NCI-H1105 treated with DMSO at 0.1 percent for 48 hours (cell line): ENCODE data around the gene CFAP58.
A peak's percentile ranks its signal among the peaks of the same experiment; 100 is the strongest.

Experiments
- DNase-seq: peaks from one replicate; lab custom pipeline; 2025; lab: John Stamatoyannopoulos, UW

CFAP58 gene

GRCh38 chr10:104336821-104337467, 16.7 kb upstream of the CFAP58 start:
- no peak for DNase-seq

DNA sequence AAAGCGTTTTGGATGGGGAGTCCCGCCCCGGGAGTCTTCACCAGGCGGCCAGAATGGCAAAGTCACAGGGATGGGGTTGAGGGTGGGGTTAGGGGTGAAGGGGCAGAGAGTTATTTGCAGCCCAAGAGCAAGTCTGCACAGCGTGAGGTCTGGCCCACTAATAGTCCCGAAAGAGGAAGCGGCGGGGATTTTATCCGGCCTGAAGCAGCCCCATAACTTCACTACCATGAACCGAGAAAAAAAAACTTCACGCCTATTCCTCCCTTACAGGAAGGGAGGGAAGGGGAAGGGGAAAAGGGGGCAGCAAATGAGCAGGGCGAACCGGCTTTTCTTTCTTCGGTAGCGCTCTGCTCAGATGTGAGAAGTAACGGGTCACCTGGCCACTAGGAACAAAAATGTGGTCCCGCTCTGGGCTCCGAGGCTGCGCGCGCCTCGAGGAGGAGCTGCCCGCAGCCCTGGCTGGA, 16.1 kb upstream of the CFAP58 start:
- no peak for DNase-seq

DNA sequence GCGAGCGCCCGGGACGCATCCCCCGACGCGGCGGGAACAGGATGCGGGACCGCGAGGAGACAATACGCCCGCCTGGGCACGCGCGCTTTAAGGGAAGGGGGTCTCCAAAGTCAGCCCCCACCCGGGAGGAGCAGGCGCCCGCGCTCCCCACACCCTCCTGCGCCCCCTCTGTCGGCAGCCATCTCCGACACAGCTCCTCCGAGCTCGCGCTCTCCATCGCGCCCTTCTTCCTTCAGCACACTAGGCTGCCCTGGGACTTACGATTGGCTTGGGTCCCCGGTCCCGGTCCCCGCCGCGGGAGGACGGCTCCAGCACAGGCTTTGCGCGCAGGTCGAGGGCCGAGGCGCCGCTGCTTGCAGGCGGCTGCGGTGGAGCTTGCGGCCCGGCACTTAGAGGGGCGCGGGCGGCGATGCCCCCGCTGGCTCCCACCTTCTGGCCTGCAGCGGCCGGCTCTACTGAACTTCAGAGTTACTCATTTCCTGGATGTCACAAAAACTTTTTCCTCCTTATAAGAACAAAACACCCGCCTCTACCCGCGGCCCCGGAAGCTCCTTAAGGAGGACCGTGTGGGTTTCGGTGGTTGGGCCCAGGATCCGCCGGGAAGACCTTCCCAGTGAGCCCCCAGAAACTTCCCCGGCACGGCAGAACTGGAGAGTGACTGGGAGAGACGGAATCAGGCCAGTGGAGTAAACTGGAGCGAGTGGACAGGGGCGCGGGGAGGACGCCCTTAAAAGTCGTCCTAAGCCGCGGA, 15.5 kb upstream of the CFAP58 start, which contains the start of gene ITPRIP:
Gene ITPRIP, minus strand, starts transcription at position 481 of the 751 bp plus-strand sequence. CDS start 22,414 bp downstream, outside the sequence.
- DNase-seq, result peak; percentile 18

GRCh38 chr10:104339469-104340110, 14.0 kb upstream of the CFAP58 start:
- no peak for DNase-seq

DNA sequence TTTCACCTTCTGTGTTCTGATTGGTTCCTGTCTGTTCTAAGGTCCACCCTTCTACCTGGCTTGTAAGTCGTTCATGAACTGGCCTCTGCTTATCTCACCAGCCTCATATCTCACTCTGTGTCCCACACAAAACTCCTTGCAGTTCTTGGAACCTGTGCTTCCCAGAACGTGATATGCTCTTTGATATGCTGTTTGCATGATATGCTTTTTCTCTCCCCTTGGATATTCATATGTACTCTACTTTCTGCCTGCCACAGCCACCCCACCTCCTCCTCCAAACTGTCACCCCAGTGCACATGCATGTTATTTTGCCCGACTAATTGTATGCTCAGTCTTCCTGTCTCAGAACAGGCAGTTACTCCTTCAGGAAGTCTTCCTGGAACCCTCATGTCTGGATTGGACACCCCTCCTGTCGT, 13.5 kb upstream of the CFAP58 start:
- no peak for DNase-seq

GRCh38 chr10:104340641-104341040, 13.0 kb upstream of the CFAP58 start:
- DNase-seq, result no peak

DNA sequence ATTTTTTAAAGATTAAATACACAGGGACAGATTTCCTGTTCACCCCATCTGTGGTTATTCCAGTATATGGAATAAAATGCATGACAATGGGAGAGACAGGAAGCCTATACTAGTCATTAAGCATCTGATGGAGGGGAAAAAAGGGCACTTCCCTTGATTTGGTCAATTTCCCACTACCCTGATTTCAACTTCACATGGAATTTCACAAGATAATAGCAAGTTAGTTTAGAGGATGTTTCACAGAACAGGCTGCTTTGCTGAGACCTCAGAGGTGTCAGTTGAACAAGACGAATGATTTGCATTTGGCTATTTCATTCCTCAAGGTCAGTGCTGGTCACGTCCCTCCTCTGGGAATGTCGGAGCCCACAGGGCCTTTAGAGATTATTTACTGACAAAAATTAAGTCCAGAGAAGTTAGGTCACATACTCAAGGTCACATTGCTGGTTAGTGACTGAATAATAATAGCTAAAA, 10.7 kb upstream of the CFAP58 start:
- DNase-seq, result no peak

- DNase-seq, result no peak
Observed at GRCh38 chr10:104344219-104344618, 9.4 kb upstream of the CFAP58 start.

- no peak for DNase-seq
Observed at GRCh38 chr10:104345515-104345914, 8.1 kb upstream of the CFAP58 start.

DNA sequence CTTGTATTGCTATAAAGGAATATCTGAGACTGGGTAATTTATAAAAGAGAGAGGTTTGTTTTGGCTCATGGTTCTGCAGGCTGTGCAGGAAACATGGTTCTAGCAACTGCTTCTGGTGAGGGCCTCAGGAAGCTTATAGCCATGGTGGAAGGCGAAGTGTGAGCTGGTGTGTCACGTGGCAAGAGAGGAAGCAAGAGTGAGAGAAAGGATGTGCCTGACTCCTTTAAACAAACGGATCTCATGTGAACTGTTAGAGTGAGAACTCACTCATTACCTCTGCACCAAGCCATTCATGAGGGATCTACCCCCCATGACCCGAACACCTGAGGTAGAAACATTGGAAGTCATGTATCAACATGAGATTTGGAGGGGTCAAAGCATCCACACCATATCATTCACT, 7.7 kb upstream of the CFAP58 start:
- DNase-seq, result no peak

- no peak for DNase-seq
Observed at GRCh38 chr10:104347295-104348045, 6.2 kb upstream of the CFAP58 start.

GRCh38 chr10:104348601-104349000, 5.0 kb upstream of the CFAP58 start:
- no peak for DNase-seq

DNA sequence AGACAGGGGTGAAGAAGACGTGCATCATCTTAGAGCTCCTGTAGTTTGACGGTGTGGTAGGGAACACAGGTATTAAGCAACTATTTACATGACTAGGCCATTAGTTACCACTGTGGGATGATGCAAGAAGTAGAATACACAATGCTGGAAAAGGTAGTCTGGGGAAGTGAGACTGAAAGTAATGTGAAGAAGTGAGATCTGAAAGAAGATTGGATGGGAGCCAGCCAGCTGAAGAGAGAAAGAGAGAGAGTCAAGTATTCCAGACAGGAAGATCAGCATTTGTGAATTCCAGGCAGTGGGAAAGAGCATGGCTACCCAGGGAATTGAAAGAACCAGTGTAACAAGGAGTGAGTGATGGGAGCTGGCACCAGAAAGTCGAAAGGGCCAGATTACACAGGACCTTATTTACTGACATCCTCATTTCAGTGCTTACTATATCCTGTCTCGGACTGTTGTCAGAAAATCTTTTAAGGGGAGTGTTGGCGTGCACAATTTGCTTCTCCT, 4.0 kb upstream of the CFAP58 start:
- DNase-seq, result no peak

- DNase-seq, result peak; percentile 28
Observed at GRCh38 chr10:104350127-104350635, 3.5 kb upstream of the CFAP58 start.

GRCh38 chr10:104351061-104351702, 2.5 kb upstream of the CFAP58 start:
- no peak for DNase-seq

DNA sequence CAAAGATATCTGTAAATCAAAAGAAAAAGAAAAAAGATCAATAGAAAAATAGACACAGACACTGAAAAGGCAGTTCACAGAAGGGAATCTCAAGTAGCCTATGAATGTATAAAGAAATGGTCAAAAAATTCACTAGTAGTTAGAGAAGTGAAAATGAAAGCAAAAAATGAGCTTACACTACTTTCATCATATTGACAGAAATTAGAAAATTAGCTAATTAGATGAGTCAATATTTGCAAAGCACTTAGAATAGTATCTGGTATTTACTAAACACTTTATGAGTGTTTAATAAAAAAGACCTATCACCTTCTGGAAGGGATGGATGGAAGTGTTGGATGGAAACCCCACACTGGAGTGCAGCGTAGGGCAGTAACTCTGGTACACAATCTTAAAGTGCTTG, 1.7 kb upstream of the CFAP58 start:
- DNase-seq, result peak; percentile 13

DNA sequence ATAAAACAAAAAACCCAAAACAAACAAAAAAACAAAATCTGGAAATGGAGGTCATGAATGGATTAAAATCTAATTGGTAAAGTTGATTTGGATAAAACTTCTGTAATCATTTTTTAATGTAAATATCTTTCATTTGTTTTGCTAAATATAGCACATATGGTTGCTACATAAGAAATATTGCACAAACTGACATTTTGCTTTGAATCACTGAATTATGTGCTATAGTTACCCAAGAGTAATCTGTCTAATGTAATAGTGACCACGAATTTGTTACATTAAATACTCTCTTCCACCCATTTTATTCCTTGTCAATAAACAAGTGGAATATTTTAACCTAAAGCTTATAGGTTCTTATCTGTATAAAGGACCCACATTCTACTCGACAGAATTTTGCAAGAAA, 6.2 kb downstream of the CFAP58 start:
- DNase-seq, result no peak

- DNase-seq, result no peak
Observed at GRCh38 chr10:104367904-104368303, 14.3 kb downstream of the CFAP58 start.

- DNase-seq, result no peak
Observed at GRCh38 chr10:104368381-104368780, 14.7 kb downstream of the CFAP58 start.

GRCh38 chr10:104371753-104372152, 18.1 kb downstream of the CFAP58 start:
- no peak for DNase-seq

DNA sequence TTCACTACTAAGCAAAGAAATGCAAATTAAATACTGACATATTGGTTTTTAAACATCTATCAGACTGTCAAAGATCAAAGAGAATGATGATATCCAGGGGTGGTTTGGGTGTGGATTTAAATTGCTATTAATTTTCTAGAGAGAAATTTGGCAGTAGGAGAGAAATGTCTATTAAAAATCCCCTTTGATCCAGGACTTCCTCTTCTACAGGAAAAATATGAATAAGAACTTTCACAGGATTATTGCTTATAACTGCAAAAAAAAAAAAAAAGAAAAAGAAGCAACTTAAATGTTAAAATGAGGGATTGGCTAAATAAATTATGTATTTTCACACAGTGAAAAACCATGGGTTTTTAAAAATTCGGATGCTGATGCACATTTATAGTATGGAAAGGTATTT, 21.0 kb downstream of the CFAP58 start:
- no peak for DNase-seq
